ENCODE data around the gene POLR3GL. TPM values are rescaled to one million over a fixed set of nuclear protein-coding genes. Genes with fewer than 3 reads are reported as not detected.

Gene POLR3GL
- total and polyA plus RNA-seq, 5 donors from 2014 or later: 30.8 to 129 (median 106) TPM

GRCh38 chr1:146007489-146008133 lies 43.1 kb downstream of the POLR3GL start:
- Histone ChIP-seq H3K36me3 (ENCODE audit: control insufficient read depth, insufficient read depth, low read length) (no peaks in the 10 kb centered on the region), H3K9me3 (ENCODE audit: control insufficient read depth in 2 of 2, low read length in 2 of 2) (no peaks in the 10 kb centered on the region), H3K4me1 (ENCODE audit: control insufficient read depth, insufficient read depth, low read length, poor library complexity, severe bottlenecking) (peaks cover 40% of the 10 kb centered on the region), H3K27me3 (ENCODE audit: control insufficient read depth, insufficient read depth, low read length) (no peaks in the 10 kb centered on the region), H3K4me3 (ENCODE audit: low read depth, low read length) (peak overlapping the region; percentile 91), H3K27ac (ENCODE audit: insufficient read depth, low read length, poor library complexity, severe bottlenecking) (peak overlapping the region; percentile 78)
- no peaks in the 10 kb centered on the region for H3K36me3 Mint-ChIP-seq
- H3K4me3 Mint-ChIP-seq: peak overlapping the region; percentile 64 to 87 (median 84)
- peaks cover 19 to 48% (median 27%) of the 10 kb centered on the region in 4 donors for H3K4me1 Mint-ChIP-seq
- H3K27ac Mint-ChIP-seq: peak overlapping the region; percentile 61 to 97 (median 92)
- H3K9me3 Mint-ChIP-seq: no peaks in the 10 kb centered on the region
- ATAC-seq (ENCODE audit: low read depth in 2 of 2) (no peak), DNase-seq (no peak)
- no peaks in the 10 kb centered on the region for H3K27me3 Mint-ChIP-seq

GRCh38 chr1:146010126-146010738 lies 45.7 kb downstream of the POLR3GL start:
- no peak overlapping the region for H3K27ac ChIP-seq (ENCODE audit: insufficient read depth, low read length, poor library complexity, severe bottlenecking)
- H3K9me3 ChIP-seq (ENCODE audit: control insufficient read depth in 2 of 2, low read length in 2 of 2): no peaks in the 10 kb centered on the region
- H3K27me3 ChIP-seq (ENCODE audit: control insufficient read depth, insufficient read depth, low read length): no peaks in the 10 kb centered on the region
- H3K27me3 Mint-ChIP-seq: no peaks in the 10 kb centered on the region
- no peak overlapping the region for H3K4me3 ChIP-seq (ENCODE audit: low read depth, low read length)
- peaks cover 26% of the 10 kb centered on the region for H3K4me1 ChIP-seq (ENCODE audit: control insufficient read depth, insufficient read depth, low read length, poor library complexity, severe bottlenecking)
- H3K36me3 Mint-ChIP-seq: no peaks in the 10 kb centered on the region
- DNase-seq (no peak), ATAC-seq (ENCODE audit: low read depth in 2 of 2) (no peak)
- H3K36me3 ChIP-seq (ENCODE audit: control insufficient read depth, insufficient read depth, low read length): no peaks in the 10 kb centered on the region
- no peak overlapping the region for H3K4me3 Mint-ChIP-seq
- H3K9me3 Mint-ChIP-seq: no peaks in the 10 kb centered on the region
- peaks cover 17 to 32% (median 22%) of the 10 kb centered on the region in 4 donors for H3K4me1 Mint-ChIP-seq
- peak overlapping the region in 1 of 3 donors; percentile 77 for H3K27ac Mint-ChIP-seq

DNA sequence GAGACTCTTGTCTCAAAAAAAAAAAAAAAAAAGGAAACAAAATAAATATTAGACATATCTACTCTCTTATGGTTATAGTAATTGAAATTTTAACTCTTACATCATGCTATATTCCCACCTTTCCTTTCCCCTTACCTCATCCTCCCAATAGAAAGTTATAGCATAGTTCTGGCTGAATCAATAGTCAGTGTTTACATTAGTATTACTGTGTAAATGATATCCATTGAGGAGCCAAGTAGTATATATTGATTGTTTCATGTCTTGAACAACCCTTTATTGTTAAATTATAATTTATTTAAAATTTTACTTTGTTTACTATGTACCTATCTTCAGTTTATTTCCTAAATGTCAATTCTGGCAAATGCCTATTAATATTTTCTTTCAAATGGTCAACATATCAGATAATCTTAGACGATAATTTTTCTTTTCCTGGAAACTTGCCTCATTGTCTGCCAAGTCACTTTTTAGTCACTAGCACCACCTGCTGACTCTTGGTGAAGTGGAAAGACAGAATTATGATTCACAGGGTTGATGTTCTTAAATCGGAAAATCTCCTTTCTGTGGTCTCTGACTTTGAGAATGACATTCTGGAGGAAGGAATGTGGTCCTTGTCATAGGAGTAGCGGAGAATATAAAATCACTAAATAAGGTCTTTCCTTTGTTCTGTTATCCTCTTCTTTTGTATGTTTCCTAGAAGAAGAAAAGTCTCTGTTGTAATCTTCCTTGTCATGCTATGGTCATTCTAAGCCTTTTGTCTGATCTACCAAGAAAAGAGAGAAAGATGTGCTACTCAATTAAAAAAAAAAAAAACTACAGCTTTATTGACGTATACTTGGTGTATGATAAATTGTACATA lies 48.4 kb downstream of the POLR3GL start:
- Mint-ChIP-seq H3K4me1 (peaks cover 4 to 11% (median 8%) of the 10 kb centered on the region in 4 donors), H3K27ac (peak overlapping the region in 1 of 3 donors; percentile 29)

DNA sequence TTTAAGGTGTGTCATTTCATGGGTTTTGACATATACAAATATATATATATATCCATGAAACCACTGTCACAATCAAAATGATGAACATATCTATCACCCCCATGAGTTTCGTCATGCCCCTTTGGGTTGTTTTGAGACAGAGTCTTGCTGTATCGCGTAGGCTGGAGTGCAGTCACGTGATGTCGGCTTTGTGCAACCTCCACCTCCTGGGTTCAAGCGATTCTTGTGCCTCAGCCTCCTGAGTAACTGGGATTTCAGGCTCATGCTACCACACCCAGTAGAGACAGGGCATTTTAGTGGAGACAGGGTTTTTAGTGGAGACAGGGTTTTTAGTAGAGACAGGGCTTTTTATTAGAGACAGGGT lies 49.1 kb downstream of the POLR3GL start:
- H3K27ac ChIP-seq (ENCODE audit: insufficient read depth, low read length, poor library complexity, severe bottlenecking): no peak overlapping the region

More for the DNA sequence above, 48.4 kb downstream of the POLR3GL start:
- peaks cover 24% of the 10 kb centered on the region for H3K27me3 Mint-ChIP-seq
- H3K9me3 Mint-ChIP-seq: peaks cover 0 to 2% (median 0%) of the 10 kb centered on the region in 7 donors
- no peaks in the 10 kb centered on the region for H3K36me3 ChIP-seq (ENCODE audit: control insufficient read depth, insufficient read depth, low read length)
- H3K27me3 ChIP-seq (ENCODE audit: control insufficient read depth, insufficient read depth, low read length): peaks cover 9% of the 10 kb centered on the region
- DNase-seq (peak; percentile 57 to 83 (median 74)), ATAC-seq (ENCODE audit: low read depth in 2 of 2) (peak; percentile 48 to 65)
- no peaks in the 10 kb centered on the region for H3K36me3 Mint-ChIP-seq
- peak overlapping the region in 1 of 4 donors; percentile 69 for H3K4me3 Mint-ChIP-seq
- H3K4me1 ChIP-seq (ENCODE audit: control insufficient read depth, insufficient read depth, low read length, poor library complexity, severe bottlenecking): no peaks in the 10 kb centered on the region
- H3K9me3 ChIP-seq (ENCODE audit: control insufficient read depth in 2 of 2, low read length in 2 of 2): no peaks in the 10 kb centered on the region
- H3K4me3 ChIP-seq (ENCODE audit: low read depth, low read length): no peak overlapping the region
- H3K27ac ChIP-seq (ENCODE audit: insufficient read depth, low read length, poor library complexity, severe bottlenecking): no peak overlapping the region

DNA sequence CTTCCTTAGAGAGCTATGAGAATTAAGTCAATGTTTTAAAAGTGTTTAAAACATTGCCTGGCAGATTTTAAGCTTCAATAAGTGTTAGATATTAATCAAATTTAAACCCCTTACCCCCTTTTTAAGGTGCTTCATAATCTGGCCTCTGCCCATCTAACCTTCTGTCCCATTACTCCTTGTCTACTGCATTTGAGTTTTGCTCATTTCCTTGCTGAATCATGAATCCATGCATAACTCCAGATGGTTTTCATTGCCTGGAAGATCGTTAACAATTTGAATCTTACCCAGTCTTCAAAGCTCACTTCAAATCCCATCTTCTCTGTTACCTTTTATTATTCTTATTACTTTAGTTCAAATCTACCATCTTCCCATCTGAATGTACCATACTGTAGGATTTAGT lies 52.4 kb downstream of the POLR3GL start:
- Mint-ChIP-seq H3K36me3 (no peaks in the 10 kb centered on the region), H3K9me3 (peaks cover 0 to 5% (median 0%) of the 10 kb centered on the region in 7 donors), H3K4me1 (peaks cover 4 to 19% (median 9%) of the 10 kb centered on the region in 4 donors), H3K4me3 (no peak overlapping the region), H3K27ac (no peak overlapping the region), H3K27me3 (peaks cover 62% of the 10 kb centered on the region)
- peaks cover 5% of the 10 kb centered on the region for H3K4me1 ChIP-seq (ENCODE audit: control insufficient read depth, insufficient read depth, low read length, poor library complexity, severe bottlenecking)
- H3K4me3 ChIP-seq (ENCODE audit: low read depth, low read length): no peak overlapping the region
- peaks cover 41% of the 10 kb centered on the region for H3K27me3 ChIP-seq (ENCODE audit: control insufficient read depth, insufficient read depth, low read length)
- no peak overlapping the region for H3K27ac ChIP-seq (ENCODE audit: insufficient read depth, low read length, poor library complexity, severe bottlenecking)
- ATAC-seq (ENCODE audit: low read depth in 2 of 2) (no peak), DNase-seq (no peak)
- no peaks in the 10 kb centered on the region for H3K36me3 ChIP-seq (ENCODE audit: control insufficient read depth, insufficient read depth, low read length)
- no peaks in the 10 kb centered on the region for H3K9me3 ChIP-seq (ENCODE audit: control insufficient read depth in 2 of 2, low read length in 2 of 2)

More for the DNA sequence above, 49.1 kb downstream of the POLR3GL start:
- Histone ChIP-seq H3K9me3 (ENCODE audit: control insufficient read depth in 2 of 2, low read length in 2 of 2) (no peaks in the 10 kb centered on the region), H3K27me3 (ENCODE audit: control insufficient read depth, insufficient read depth, low read length) (peaks cover 14% of the 10 kb centered on the region), H3K4me3 (ENCODE audit: low read depth, low read length) (no peak overlapping the region), H3K36me3 (ENCODE audit: control insufficient read depth, insufficient read depth, low read length) (no peaks in the 10 kb centered on the region), H3K4me1 (ENCODE audit: control insufficient read depth, insufficient read depth, low read length, poor library complexity, severe bottlenecking) (no peaks in the 10 kb centered on the region)
- Mint-ChIP-seq H3K27ac (no peak overlapping the region), H3K36me3 (no peaks in the 10 kb centered on the region), H3K9me3 (peaks cover 0 to 2% (median 0%) of the 10 kb centered on the region in 7 donors), H3K4me1 (peaks cover 4 to 11% (median 8%) of the 10 kb centered on the region in 4 donors), H3K4me3 (no peak overlapping the region), H3K27me3 (peaks cover 31% of the 10 kb centered on the region)
- DNase-seq: no peak
- no peak for ATAC-seq (ENCODE audit: low read depth in 2 of 2)

DNA sequence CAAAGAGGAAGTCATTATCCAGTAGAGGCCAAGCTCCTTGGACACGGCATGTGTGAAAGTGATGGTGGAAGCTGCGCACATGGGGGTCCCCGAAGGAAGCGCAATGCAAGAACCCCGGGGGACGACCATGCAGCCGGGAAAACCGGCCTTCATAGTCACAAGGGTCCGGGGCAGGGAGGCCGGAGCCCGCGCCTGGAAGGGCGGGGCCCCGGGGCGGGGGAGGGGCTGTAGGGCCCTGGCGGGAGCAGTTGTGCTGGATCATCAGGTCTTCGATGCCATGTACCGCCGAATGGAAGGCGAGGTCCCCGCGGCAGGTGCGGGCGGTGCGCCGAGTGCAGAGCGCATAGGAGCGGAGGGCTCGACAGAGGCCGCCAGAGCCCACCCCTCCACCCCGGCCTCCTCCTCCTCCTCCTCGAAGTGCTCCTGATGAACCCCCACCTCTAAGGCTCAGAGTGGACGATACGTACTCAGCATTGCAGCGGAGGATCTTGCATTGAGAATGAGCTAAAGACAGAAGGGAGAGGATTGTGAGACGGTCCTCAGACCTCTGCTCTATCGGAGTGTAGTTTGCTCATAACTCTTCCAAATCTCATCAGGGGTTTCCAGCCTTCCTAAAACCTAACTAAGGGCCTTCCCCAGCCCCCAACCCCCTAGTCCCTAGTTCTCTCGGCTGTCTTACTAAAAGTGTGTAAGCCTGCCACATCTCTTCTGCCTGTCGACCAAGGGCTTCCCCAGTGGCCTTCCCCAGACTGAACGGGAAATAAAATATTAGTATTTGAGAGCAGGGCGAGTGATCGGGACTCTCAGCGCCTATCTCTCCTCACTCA lies 55.0 kb downstream of the POLR3GL start:
- Histone ChIP-seq H3K27ac (ENCODE audit: insufficient read depth, low read length, poor library complexity, severe bottlenecking) (no peak overlapping the region), H3K4me3 (ENCODE audit: low read depth, low read length) (no peak overlapping the region), H3K9me3 (ENCODE audit: control insufficient read depth in 2 of 2, low read length in 2 of 2) (no peaks in the 10 kb centered on the region), H3K36me3 (ENCODE audit: control insufficient read depth, insufficient read depth, low read length) (no peaks in the 10 kb centered on the region), H3K4me1 (ENCODE audit: control insufficient read depth, insufficient read depth, low read length, poor library complexity, severe bottlenecking) (peaks cover 5% of the 10 kb centered on the region), H3K27me3 (ENCODE audit: control insufficient read depth, insufficient read depth, low read length) (peaks cover 45% of the 10 kb centered on the region)
- H3K4me1 Mint-ChIP-seq: peaks cover 0 to 13% (median under 1%) of the 10 kb centered on the region in 4 donors
- peak; percentile 34 to 44 for ATAC-seq (ENCODE audit: low read depth in 2 of 2)
- DNase-seq: no peak
- H3K9me3 Mint-ChIP-seq: peaks cover 0 to 5% (median 0%) of the 10 kb centered on the region in 7 donors
- peaks cover 77% of the 10 kb centered on the region for H3K27me3 Mint-ChIP-seq
- no peaks in the 10 kb centered on the region for H3K36me3 Mint-ChIP-seq
- H3K4me3 Mint-ChIP-seq: peak overlapping the region in 1 of 4 donors; percentile 23
- peak overlapping the region in 1 of 3 donors; percentile 33 for H3K27ac Mint-ChIP-seq

Data from CD4-positive, CD25-positive, alpha-beta regulatory T cell (primary cell).